ENCODE results near the gene RHOT2.

Gene RHOT2

GRCh38 chr16:648071-648780 lies 19.7 kb upstream of the RHOT2 start:
- DNase-seq = peak; percentile 48

GRCh38 chr16:648781-649589 lies 18.9 kb upstream of the RHOT2 start, which contains the start of gene WDR90:
Gene WDR90 (plus strand): TSS chr16:649365. CDS start chr16:649417, 52 bp downstream.
- DNase-seq = peak; percentile 93

- no peak for DNase-seq
Measured at GRCh38 chr16:649631-650030, 18.3 kb upstream of the RHOT2 start.

- DNase-seq = no peak
Measured at GRCh38 chr16:651844-652243, 16.1 kb upstream of the RHOT2 start.

- no peak for DNase-seq
Measured at GRCh38 chr16:652454-653305, 15.3 kb upstream of the RHOT2 start.

- no peak for DNase-seq
Measured at GRCh38 chr16:654034-654433, 13.9 kb upstream of the RHOT2 start.

- no peak for DNase-seq
Measured at GRCh38 chr16:657487-657886, 10.4 kb upstream of the RHOT2 start.

- DNase-seq = no peak
Measured at GRCh38 chr16:658679-659571, 9.0 kb upstream of the RHOT2 start.

- no peak for DNase-seq
Measured at GRCh38 chr16:659618-660017, 8.3 kb upstream of the RHOT2 start.

GRCh38 chr16:660132-660458 lies 7.8 kb upstream of the RHOT2 start:
- DNase-seq = no peak

- DNase-seq = peak; percentile 71
Measured at GRCh38 chr16:660459-661183, 7.3 kb upstream of the RHOT2 start.

GRCh38 chr16:661184-661821 lies 6.6 kb upstream of the RHOT2 start:
- no peak for DNase-seq

- no peak for DNase-seq
Measured at GRCh38 chr16:662095-662494, 5.8 kb upstream of the RHOT2 start.

- no peak for DNase-seq
Measured at GRCh38 chr16:662597-662996, 5.3 kb upstream of the RHOT2 start.

GRCh38 chr16:666572-666971 lies 1.4 kb upstream of the RHOT2 start:
- DNase-seq = no peak

- DNase-seq = no peak
Measured at GRCh38 chr16:667113-667779, 686 bp upstream of the RHOT2 start.

- no peak for DNase-seq
Measured at GRCh38 chr16:668519-669171, 713 bp downstream of the RHOT2 start.

GRCh38 chr16:669666-670065 lies 1.7 kb downstream of the RHOT2 start:
- no peak for DNase-seq

GRCh38 chr16:670485-671352 lies 2.8 kb downstream of the RHOT2 start:
- no peak for DNase-seq
